ENCODE measurements around the gene RAB11FIP4. TPM values are rescaled to one million over a fixed set of nuclear protein-coding genes. Genes with fewer than 3 reads are reported as not detected.
A peak's percentile ranks its signal among the peaks of the same experiment; 100 is the strongest.

RAB11FIP4 gene
- total RNA-seq, 1 donor: 0.72 TPM

- TF ChIP-seq, protein P1, sequence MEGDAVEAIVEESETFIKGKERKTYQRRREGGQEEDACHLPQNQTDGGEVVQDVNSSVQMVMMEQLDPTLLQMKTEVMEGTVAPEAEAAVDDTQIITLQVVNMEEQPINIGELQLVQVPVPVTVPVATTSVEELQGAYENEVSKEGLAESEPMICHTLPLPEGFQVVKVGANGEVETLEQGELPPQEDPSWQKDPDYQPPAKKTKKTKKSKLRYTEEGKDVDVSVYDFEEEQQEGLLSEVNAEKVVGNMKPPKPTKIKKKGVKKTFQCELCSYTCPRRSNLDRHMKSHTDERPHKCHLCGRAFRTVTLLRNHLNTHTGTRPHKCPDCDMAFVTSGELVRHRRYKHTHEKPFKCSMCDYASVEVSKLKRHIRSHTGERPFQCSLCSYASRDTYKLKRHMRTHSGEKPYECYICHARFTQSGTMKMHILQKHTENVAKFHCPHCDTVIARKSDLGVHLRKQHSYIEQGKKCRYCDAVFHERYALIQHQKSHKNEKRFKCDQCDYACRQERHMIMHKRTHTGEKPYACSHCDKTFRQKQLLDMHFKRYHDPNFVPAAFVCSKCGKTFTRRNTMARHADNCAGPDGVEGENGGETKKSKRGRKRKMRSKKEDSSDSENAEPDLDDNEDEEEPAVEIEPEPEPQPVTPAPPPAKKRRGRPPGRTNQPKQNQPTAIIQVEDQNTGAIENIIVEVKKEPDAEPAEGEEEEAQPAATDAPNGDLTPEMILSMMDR (IDR thresholded peaks at IDR 0.05; ENCODE audit: extremely low read depth, low read depth, low read length): no peak
- Histone ChIP-seq H2AFZ (ENCODE audit: low read length) (no peak overlapping the region), H3K27me3 (ENCODE audit: insufficient read depth, low read length) (no peaks in the 10 kb centered on the region), H3K36me3 (ENCODE audit: insufficient read depth, low read length) (peaks cover 20% of the 10 kb centered on the region), H3K9me3 (ENCODE audit: low read depth, low read length) (no peaks in the 10 kb centered on the region), H3K79me2 (ENCODE audit: insufficient read depth, low read length) (peaks cover 67% of the 10 kb centered on the region), H3K4me3 (ENCODE audit: insufficient read depth, low read length) (peak overlapping the region; percentile 81), H3K4me2 (ENCODE audit: insufficient read depth, low read length) (peak overlapping the region; percentile 100), H3K27ac (ENCODE audit: low read depth, low read length) (peak overlapping the region; percentile 82), H3K4me1 (ENCODE audit: insufficient read depth, low read length) (peaks cover 53% of the 10 kb centered on the region), H4K20me1 (ENCODE audit: insufficient read depth, low read length) (peaks cover 50% of the 10 kb centered on the region)
- peak; percentile 95 for DNase-seq (ENCODE audit: insufficient read length, low spot score, missing footprints)
Observed at GRCh38 chr17:31560616-31561235, 169.3 kb downstream of the RAB11FIP4 start.

DNA sequence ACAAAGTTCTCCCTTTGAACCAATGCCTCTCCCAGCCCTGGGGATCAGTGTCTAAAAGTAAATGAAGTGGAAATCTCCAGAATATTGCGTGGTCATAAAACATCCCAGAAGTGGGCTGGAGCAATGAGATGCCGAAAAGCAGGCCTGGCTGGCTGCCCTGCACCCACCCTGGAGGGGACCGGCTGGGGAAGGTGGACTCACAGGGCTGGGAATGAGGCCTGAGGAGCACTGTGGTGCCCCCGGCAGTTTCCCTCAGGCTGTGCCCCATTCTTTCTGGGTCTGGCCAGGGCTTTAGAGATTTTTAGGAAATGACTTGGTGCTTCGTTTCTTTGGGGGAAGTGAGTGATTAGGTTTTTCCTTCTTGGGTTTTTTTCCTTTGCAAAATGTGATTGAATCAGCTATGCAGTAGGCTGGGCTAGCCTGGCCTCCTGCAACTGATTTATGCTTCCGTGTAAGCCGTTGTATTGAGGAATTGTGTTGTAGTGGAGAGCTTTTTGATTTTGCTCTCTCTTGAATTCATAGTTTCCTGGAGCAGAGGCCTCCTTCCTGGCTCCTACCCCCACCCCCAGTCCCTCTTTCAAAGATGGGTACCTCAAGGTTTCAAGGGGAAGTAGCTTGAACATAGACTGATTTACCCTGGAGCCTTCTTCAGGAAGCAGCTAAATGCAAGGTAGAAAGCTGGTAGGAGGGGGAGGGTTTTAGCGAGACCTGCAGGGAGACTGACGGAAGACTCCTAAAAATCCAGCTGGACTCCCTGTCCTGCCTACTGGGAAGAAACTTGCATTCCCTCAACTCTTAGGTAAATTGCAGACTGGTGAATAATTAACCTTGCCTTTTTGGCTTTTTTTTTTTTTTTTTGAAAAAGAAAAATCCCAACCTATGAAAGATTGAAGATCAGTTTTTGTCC is 170.2 kb downstream of the RAB11FIP4 start:
- Histone ChIP-seq H3K36me3 (ENCODE audit: insufficient read depth, low read length) (peaks cover 23% of the 10 kb centered on the region), H3K4me1 (ENCODE audit: insufficient read depth, low read length) (peaks cover 63% of the 10 kb centered on the region), H4K20me1 (ENCODE audit: insufficient read depth, low read length) (peaks cover 58% of the 10 kb centered on the region), H3K27me3 (ENCODE audit: insufficient read depth, low read length) (no peaks in the 10 kb centered on the region), H3K4me2 (ENCODE audit: insufficient read depth, low read length) (peak overlapping the region; percentile 100), H3K9me3 (ENCODE audit: low read depth, low read length) (no peaks in the 10 kb centered on the region), H3K79me2 (ENCODE audit: insufficient read depth, low read length) (peaks cover 77% of the 10 kb centered on the region), H3K27ac (ENCODE audit: low read depth, low read length) (peak overlapping the region; percentile 82), H2AFZ (ENCODE audit: low read length) (no peak overlapping the region), H3K4me3 (ENCODE audit: insufficient read depth, low read length) (peak overlapping the region; percentile 81)
- TF ChIP-seq, protein P1 (IDR thresholded peaks at IDR 0.05; ENCODE audit: extremely low read depth, low read depth, low read length): no peak
- peak; percentile 95 for DNase-seq (ENCODE audit: insufficient read length, low spot score, missing footprints)

GRCh38 chr17:31562376-31562840 is 170.9 kb downstream of the RAB11FIP4 start:
- Histone ChIP-seq H2AFZ (ENCODE audit: low read length) (no peak overlapping the region), H3K79me2 (ENCODE audit: insufficient read depth, low read length) (peaks cover 84% of the 10 kb centered on the region), H3K4me1 (ENCODE audit: insufficient read depth, low read length) (peaks cover 69% of the 10 kb centered on the region), H3K9me3 (ENCODE audit: low read depth, low read length) (no peaks in the 10 kb centered on the region), H3K27ac (ENCODE audit: low read depth, low read length) (peak overlapping the region; percentile 82), H3K4me3 (ENCODE audit: insufficient read depth, low read length) (peak overlapping the region; percentile 81), H3K27me3 (ENCODE audit: insufficient read depth, low read length) (no peaks in the 10 kb centered on the region), H4K20me1 (ENCODE audit: insufficient read depth, low read length) (peaks cover 65% of the 10 kb centered on the region), H3K36me3 (ENCODE audit: insufficient read depth, low read length) (peaks cover 27% of the 10 kb centered on the region), H3K4me2 (ENCODE audit: insufficient read depth, low read length) (peak overlapping the region; percentile 100)
- no peak for DNase-seq (ENCODE audit: insufficient read length, low spot score, missing footprints)
- TF ChIP-seq, protein P1 (IDR thresholded peaks at IDR 0.05; ENCODE audit: extremely low read depth, low read depth, low read length): no peak

- Histone ChIP-seq H3K4me3 (ENCODE audit: insufficient read depth, low read length) (no peak overlapping the region), H3K4me1 (ENCODE audit: insufficient read depth, low read length) (peaks cover 82% of the 10 kb centered on the region), H3K27ac (ENCODE audit: low read depth, low read length) (peak overlapping the region; percentile 94)
Observed at GRCh38 chr17:31564291-31564690, 172.8 kb downstream of the RAB11FIP4 start.

More at GRCh38 chr17:31564291-31564690, 172.8 kb downstream of the RAB11FIP4 start:
- Histone ChIP-seq H3K4me2 (ENCODE audit: insufficient read depth, low read length) (peak overlapping the region; percentile 69), H3K36me3 (ENCODE audit: insufficient read depth, low read length) (peaks cover 30% of the 10 kb centered on the region), H4K20me1 (ENCODE audit: insufficient read depth, low read length) (peaks cover 84% of the 10 kb centered on the region), H3K79me2 (ENCODE audit: insufficient read depth, low read length) (peaks cover 100% of the 10 kb centered on the region), H3K27me3 (ENCODE audit: insufficient read depth, low read length) (no peaks in the 10 kb centered on the region), H3K9me3 (ENCODE audit: low read depth, low read length) (no peaks in the 10 kb centered on the region), H2AFZ (ENCODE audit: low read length) (no peak overlapping the region)
- TF ChIP-seq, protein P1 (IDR thresholded peaks at IDR 0.05; ENCODE audit: extremely low read depth, low read depth, low read length): no peak
- DNase-seq (ENCODE audit: insufficient read length, low spot score, missing footprints): no peak

Measured in osteoblast (primary cell).